Lung (tissue), 12 donors: Measurements from ENCODE around the gene EIF5AL1. TPM values are rescaled to one million over a fixed set of nuclear protein-coding genes. Genes with fewer than 3 reads are reported as not detected.

ENCODE experiments used
- ATAC-seq: fragments of 200-7000 bp; cut with Tn5 transposase; one replicate; pipeline ENCODE4 v1.9.1; 2020; ENCODE audit warnings: moderate number of reproducible peaks; ENCODE audit not compliant: insufficient read depth, low FRiP score
- DNase-seq, 3 donors: peaks; one replicate each; pipeline ENCODE4 v3.0.0-alpha.2; 2013 to 2017
- H3K27ac ChIP-seq, 2 donors: one replicate each; pipeline ENCODE4 v1.5.1; 2013; ENCODE audit warnings: mild to moderate bottlenecking in 2 of 2, moderate library complexity in 2 of 2, control low read depth in 1 of 2, inconsistent platforms in 1 of 2, low read depth in 1 of 2, low read length in 1 of 2
- H3K27me3 ChIP-seq, 3 donors: one replicate each; pipeline ENCODE4 v1.5.1; 2013; ENCODE audit warnings: low read length in 2 of 3; ENCODE audit not compliant: control insufficient read depth in 3 of 3, insufficient read depth in 3 of 3
- H3K36me3 ChIP-seq, 4 donors: one replicate each; pipeline ENCODE4 v1.5.1; 2013; ENCODE audit warnings: low read length in 4 of 4, mild to moderate bottlenecking in 1 of 4, moderate library complexity in 1 of 4; ENCODE audit not compliant: control insufficient read depth in 4 of 4, insufficient read depth in 4 of 4
- H3K4me1 ChIP-seq, 5 donors: one replicate each; pipeline ENCODE4 v1.5.1; 2013; ENCODE audit warnings: low read length in 5 of 5, mild to moderate bottlenecking in 2 of 5, moderate library complexity in 1 of 5; ENCODE audit not compliant: control insufficient read depth in 5 of 5, insufficient read depth in 5 of 5
- H3K4me3 ChIP-seq: one replicate; pipeline ENCODE4 v1.5.1; 2013; ENCODE audit warnings: mild to moderate bottlenecking, control low read depth, moderate library complexity
- H3K9ac ChIP-seq, 2 donors: one replicate each; pipeline ENCODE4 v1.5.1; 2013; ENCODE audit warnings: low read length in 2 of 2, control low read depth in 1 of 2; ENCODE audit not compliant: insufficient read depth in 1 of 2
- H3K9me3 ChIP-seq, 4 donors: one replicate each; pipeline ENCODE4 v1.5.1; 2013; ENCODE audit warnings: low read length in 3 of 4, mild to moderate bottlenecking in 1 of 4, moderate library complexity in 1 of 4; ENCODE audit not compliant: control insufficient read depth in 4 of 4, insufficient read depth in 3 of 4
- WGBS, 2 donors: extraction: QIAGEN DNeasy Blood & Tissue Kit; methylation state at CpG; one replicate each; pipeline ENCODE4 v1.1.7; 2013; 5-methylcytosine and 5-hydroxymethylcytosine counted together
- polyA plus RNA-seq, 2 donors: library from polyadenylated mRNA; stranded (reverse); fragments of 200-250 nt; gene quantifications; one replicate each; pipeline ENCODE4 v1.2.1, GENCODE V29; 2013
- total RNA-seq, 2 donors: library from RNA; depleted of rRNA in 1 of 2; stranded (reverse); fragments of >200 nt in 1 of 2; gene quantifications; one replicate each; pipeline ENCODE4 v1.2.1, GENCODE V29; 2014 to 2021
- TF ChIP-seq, protein P1 (sequence below): IDR thresholded peaks from 2 replicates; pipeline ENCODE4 v1.5.1; 2012; ENCODE audit warnings: mild to moderate bottlenecking; ENCODE audit errors: control extremely low read depth, extremely low read depth
- donor health status: control.
- donor health status: control.
- donor health status: Bipolar disorder and iron deficiency.
- donor health status: healthy.
- donor health status: DM: yes; HTN: yes; CAD: no.

The EIF5AL1 gene
- total and polyA plus RNA-seq, 4 donors, result 0.14 to 0.88 (median 0.69) TPM

GRCh38 chr10:79471776-79472175, 40.6 kb upstream of the EIF5AL1 start:
- Histone ChIP-seq H3K4me3 (no peak overlapping the region), H3K9ac (no peak overlapping the region), H3K27me3 (no peaks in the 10 kb centered on the region), H3K36me3 (no peaks in the 10 kb centered on the region), H3K27ac (no peak overlapping the region), H3K4me1 (no peaks in the 10 kb centered on the region), H3K9me3 (no peaks in the 10 kb centered on the region)
- DNase-seq (no peak), ATAC-seq (no peak)
- WGBS, 2 donors, result 91% methylated on average over 4 of the region's 4 CpGs
- TF ChIP-seq, protein P1, sequence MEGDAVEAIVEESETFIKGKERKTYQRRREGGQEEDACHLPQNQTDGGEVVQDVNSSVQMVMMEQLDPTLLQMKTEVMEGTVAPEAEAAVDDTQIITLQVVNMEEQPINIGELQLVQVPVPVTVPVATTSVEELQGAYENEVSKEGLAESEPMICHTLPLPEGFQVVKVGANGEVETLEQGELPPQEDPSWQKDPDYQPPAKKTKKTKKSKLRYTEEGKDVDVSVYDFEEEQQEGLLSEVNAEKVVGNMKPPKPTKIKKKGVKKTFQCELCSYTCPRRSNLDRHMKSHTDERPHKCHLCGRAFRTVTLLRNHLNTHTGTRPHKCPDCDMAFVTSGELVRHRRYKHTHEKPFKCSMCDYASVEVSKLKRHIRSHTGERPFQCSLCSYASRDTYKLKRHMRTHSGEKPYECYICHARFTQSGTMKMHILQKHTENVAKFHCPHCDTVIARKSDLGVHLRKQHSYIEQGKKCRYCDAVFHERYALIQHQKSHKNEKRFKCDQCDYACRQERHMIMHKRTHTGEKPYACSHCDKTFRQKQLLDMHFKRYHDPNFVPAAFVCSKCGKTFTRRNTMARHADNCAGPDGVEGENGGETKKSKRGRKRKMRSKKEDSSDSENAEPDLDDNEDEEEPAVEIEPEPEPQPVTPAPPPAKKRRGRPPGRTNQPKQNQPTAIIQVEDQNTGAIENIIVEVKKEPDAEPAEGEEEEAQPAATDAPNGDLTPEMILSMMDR, result no peak

DNA sequence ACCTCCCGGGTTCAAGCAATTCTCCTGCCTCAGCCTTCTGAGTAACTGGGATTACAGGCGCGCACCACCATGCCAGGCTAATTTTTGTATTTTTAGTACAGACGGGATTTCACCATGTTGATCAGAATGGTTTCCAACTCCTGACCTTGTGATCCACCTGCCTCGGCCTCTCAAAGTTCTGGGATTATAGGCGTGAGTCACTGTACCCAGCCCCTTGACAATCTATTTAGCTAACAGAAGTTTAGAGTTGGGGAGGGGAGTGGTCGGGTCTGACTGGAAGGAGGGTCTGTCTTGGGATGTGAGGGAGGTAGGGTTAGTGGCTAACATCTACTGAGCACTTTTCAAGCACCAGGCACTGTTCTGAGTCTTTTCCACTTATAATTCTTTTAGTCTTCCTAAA, 39.9 kb upstream of the EIF5AL1 start:
- H3K36me3 ChIP-seq, result no peaks in the 10 kb centered on the region
- H3K4me3 ChIP-seq, result no peak overlapping the region
- no peak for ATAC-seq
- TF ChIP-seq, protein P1, result no peak
- H3K4me1 ChIP-seq, result no peaks in the 10 kb centered on the region
- H3K9me3 ChIP-seq, result no peaks in the 10 kb centered on the region
- no peak overlapping the region for H3K27ac ChIP-seq
- H3K27me3 ChIP-seq, result no peaks in the 10 kb centered on the region
- DNase-seq, result no peak
- WGBS, 2 donors, result 92 to 94% methylated on average over 7 of the region's 7 CpGs
- no peak overlapping the region for H3K9ac ChIP-seq

DNA sequence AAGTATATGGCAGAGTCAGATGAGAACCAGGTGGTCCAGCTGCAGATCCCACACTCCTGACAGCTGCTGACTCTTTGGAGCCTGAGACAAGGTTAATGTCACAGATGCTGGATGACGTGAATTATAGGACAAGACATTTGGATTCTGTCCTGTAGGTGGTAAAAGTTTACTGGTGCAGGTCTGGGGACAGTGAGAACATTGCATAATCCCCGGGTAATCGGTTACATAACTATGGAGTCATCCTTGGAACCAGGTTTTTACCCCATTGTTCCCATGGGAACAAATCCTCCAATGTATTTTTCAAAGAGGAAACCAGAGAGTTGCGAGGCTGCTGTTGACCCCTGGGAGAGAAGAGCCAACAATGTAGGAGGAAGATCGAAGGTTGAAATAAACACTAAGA, 39.4 kb upstream of the EIF5AL1 start:
- Histone ChIP-seq H3K9me3 (no peaks in the 10 kb centered on the region), H3K9ac (no peak overlapping the region), H3K4me1 (no peaks in the 10 kb centered on the region), H3K36me3 (no peaks in the 10 kb centered on the region), H3K27ac (no peak overlapping the region), H3K27me3 (no peaks in the 10 kb centered on the region), H3K4me3 (no peak overlapping the region)
- WGBS, 2 donors, result 53 to 58% methylated on average over 5 of the region's 5 CpGs
- no peak for ATAC-seq
- no peak for DNase-seq
- TF ChIP-seq, protein P1, result no peak

- H3K27me3 ChIP-seq, result no peaks in the 10 kb centered on the region
- DNase-seq, result no peak
- ATAC-seq, result no peak
- no peaks in the 10 kb centered on the region for H3K4me1 ChIP-seq
- H3K36me3 ChIP-seq, result no peaks in the 10 kb centered on the region
- H3K9me3 ChIP-seq, result no peaks in the 10 kb centered on the region
- no peak overlapping the region for H3K4me3 ChIP-seq
- H3K27ac ChIP-seq, result no peak overlapping the region
- 71 to 82% methylated on average over 5 of the region's 5 CpGs for WGBS, 2 donors
- H3K9ac ChIP-seq, result no peak overlapping the region
- TF ChIP-seq, protein P1, result no peak
Measured at GRCh38 chr10:79473496-79474095, 38.7 kb upstream of the EIF5AL1 start.
